GM12878 (cell line): ENCODE results near the gene BDH1. TPM values are rescaled to one million over a fixed set of nuclear protein-coding genes. Genes with fewer than 3 reads are reported as not detected.

Source experiments
- ATAC-seq: fragments of 200-7000 bp; cut with Tn5 transposase; 3 replicates; pipeline ENCODE4 v1.9.1; 2020; ENCODE audit warnings: mild to moderate bottlenecking, moderate library complexity
- BruUV-seq: library from RNA; stranded (reverse); fragments of 400-500 nt; replicated peaks from 2 replicates; lab custom pipeline; 2021; lab: Mats Ljungman, UMichigan
- CTCF ChIA-PET: fragments of 300-600 bp; sonication (Branson Sonifier 250); formaldehyde crosslinking; extraction: SDS; loops from one replicate; lab custom pipeline; 2021; ENCODE audit warnings: inconsistent platforms; lab: Yijun Ruan, JAX
- POLR2A ChIA-PET: fragments of 350-600 bp; formaldehyde crosslinking; extraction: SDS; loops from one replicate; lab custom pipeline; 2021; ENCODE audit warnings: inconsistent platforms; lab: Charles Lee
- RAD21 ChIA-PET: fragments of 300-600 bp; sonication (Branson Sonifier 250); formaldehyde crosslinking; loops from one replicate; lab custom pipeline; 2023; ENCODE audit warnings: antibody characterized with exemption; ENCODE audit not compliant: unreplicated experiment; lab: Charles Lee
- SMC1A ChIA-PET: fragments of 300-600 bp; sonication (Branson Sonifier 250); formaldehyde crosslinking; loops from one replicate; lab custom pipeline; 2023; ENCODE audit not compliant: unreplicated experiment, uncharacterized antibody; lab: Charles Lee
- DNase-seq: peaks from one replicate; pipeline ENCODE4 v3.0.0-alpha.2; 2011; ENCODE audit warnings: low read depth, low spot score
- FAIRE-seq: peaks from 3 replicates; lab custom pipeline; 2011; peaks lifted over from hg19 to GRCh38; lab: Jason Lieb, UNC
- H2AFZ ChIP-seq: 2 replicates; pipeline ENCODE4 v1.6.0; 2011; ENCODE audit warnings: low read depth, low read length, control low read depth; ENCODE audit not compliant: control insufficient read depth
- H3K27ac ChIP-seq: 2 replicates; pipeline ENCODE4 v1.5.1; 2011; ENCODE audit warnings: control low read depth; ENCODE audit not compliant: control insufficient read depth, insufficient read depth
- H3K27me3 ChIP-seq, 2 experiments: replicated peaks in 1 of 2; 2 replicates each; pipeline versions ENCODE4 v1.6.0 to v1.6.1; 2011; ENCODE audit warnings: low read length in 1 of 2; ENCODE audit not compliant: control insufficient read depth in 2 of 2, insufficient read depth in 2 of 2
- H3K36me3 ChIP-seq, 2 experiments: 2 replicates each; pipeline ENCODE4 v1.5.1; 2011; ENCODE audit warnings: low read length in 1 of 2; ENCODE audit not compliant: control insufficient read depth in 2 of 2, insufficient read depth in 2 of 2
- H3K4me1 ChIP-seq: 2 replicates; pipeline ENCODE4 v1.6.1; 2011; ENCODE audit warnings: mild to moderate bottlenecking, low read length, moderate library complexity, mixed read lengths; ENCODE audit not compliant: control insufficient read depth, insufficient read depth
- H3K4me2 ChIP-seq: 2 replicates; pipeline ENCODE4 v1.6.0; 2011; ENCODE audit warnings: control low read depth; ENCODE audit not compliant: control insufficient read depth, insufficient read depth
- H3K4me3 ChIP-seq: fragments of 200-600 bp; sonication (generic); 2 replicates; pipeline ENCODE4 v1.5.1; 2016
- H3K79me2 ChIP-seq: 2 replicates; pipeline ENCODE4 v1.6.0; 2011; ENCODE audit warnings: low read length; ENCODE audit not compliant: control insufficient read depth, insufficient read depth
- H3K9ac ChIP-seq: 2 replicates; pipeline ENCODE4 v1.8.0; 2011; ENCODE audit warnings: low read length, control low read depth, mixed read lengths; ENCODE audit not compliant: control insufficient read depth, insufficient read depth
- H3K9me3 ChIP-seq: replicated peaks from 3 replicates; pipeline ENCODE4 v1.5.1; 2011; ENCODE audit warnings: mild to moderate bottlenecking, low read length; ENCODE audit not compliant: control insufficient read depth, insufficient read depth
- H4K20me1 ChIP-seq: 2 replicates; pipeline ENCODE4 v1.6.0; 2011; ENCODE audit not compliant: control insufficient read depth, insufficient read depth
- CREB1 ChIP-seq: IDR thresholded peaks from 2 replicates; pipeline ENCODE4 v1.6.1; 2012; ENCODE audit warnings: low read depth, mild to moderate bottlenecking, inconsistent platforms
- EP300 ChIP-seq, 2 experiments: fragments of 150-350 bp in 1 of 2; IDR thresholded peaks; 2 replicates each; pipeline ENCODE4 v1.6.1; 2011 to 2012; ENCODE audit warnings: low read depth in 2 of 2, low read length in 2 of 2, borderline replicate concordance in 1 of 2, improper control_type of control experiment in 1 of 2, inconsistent platforms in 1 of 2; ENCODE audit not compliant: control insufficient read depth in 1 of 2
- FOS ChIP-seq: IDR thresholded peaks from 3 replicates; pipeline ENCODE4 v1.6.1; 2011; ENCODE audit warnings: borderline replicate concordance; ENCODE audit not compliant: insufficient read length; ENCODE audit errors: extremely low read depth
- GATAD2B ChIP-seq: fragments of 450-650 bp; conservative IDR thresholded peaks from 2 replicates; pipeline ENCODE4 v1.6.1; 2017; ENCODE audit warnings: low read depth, mild to moderate bottlenecking, moderate library complexity
- MXI1 ChIP-seq: fragments of 150-350 bp; IDR thresholded peaks from 2 replicates; pipeline ENCODE4 v1.6.1; 2011; ENCODE audit warnings: low read depth, mild to moderate bottlenecking, inconsistent platforms, low read length, improper control_type of control experiment
- NRF1 ChIP-seq: conservative IDR thresholded peaks from 2 replicates; pipeline ENCODE4 v1.6.1; 2011; ENCODE audit warnings: mild to moderate bottlenecking, low read depth, low read length, improper control_type of control experiment
- POLR2A ChIP-seq: IDR thresholded peaks from 2 replicates; pipeline ENCODE4 v1.6.1; 2011; ENCODE audit warnings: low read depth, mild to moderate bottlenecking, low read length
- RELA ChIP-seq: fragments of 450-650 bp; IDR thresholded peaks from 2 replicates; pipeline ENCODE4 v1.8.0; 2014; ENCODE audit warnings: borderline replicate concordance; ENCODE audit not compliant: partially characterized antibody
- YY1 ChIP-seq: IDR thresholded peaks from 2 replicates; pipeline ENCODE4 v1.6.1; 2011; ENCODE audit warnings: low read depth, mild to moderate bottlenecking, low read length
- ZSCAN29 ChIP-seq: fragments of 450-650 bp; IDR thresholded peaks from 2 replicates; pipeline ENCODE4 v1.6.1; 2017; ENCODE audit warnings: mild to moderate bottlenecking, moderate library complexity
- WGBS: methylation state at CpG from one replicate; pipeline ENCODE4 v1.1.6; 2016; ENCODE audit warnings: low lambda C conversion rate; ENCODE audit not compliant: insufficient replicate concordance, insufficient coverage; ENCODE audit errors: missing lambda C conversion rate; 5-methylcytosine and 5-hydroxymethylcytosine counted together
- in situ Hi-C: fragments of 300-500 bp; cut with MboI; formaldehyde crosslinking; loops from 9 replicates; pipeline ENCODE4 v1.14.3; 2018; ENCODE audit warnings: mixed read lengths
- intact Hi-C: fragments of 100-400 bp; cut with micrococcal nuclease; formaldehyde crosslinking; loops from one replicate; pipeline ENCODE4 v1.14.2; 2022; ENCODE audit not compliant: unreplicated experiment
- polyA plus RNA-seq, 11 experiments: library from polyadenylated mRNA; depleted of rRNA in 4 of 11; unstranded in 6 of 11; stranded (reverse) in 5 of 11; fragments of >200 nt; fragmentation: Nextera tagmentation in 4 of 11; fragmentation: Illumina TruSeq in 1 of 11; extraction: Ambion mirVana in 4 of 11; extraction: Trizol in 1 of 11; gene quantifications; 1 replicate in 1 of 11; 2 replicates in 10 of 11; pipeline versions ENCODE4 v1.2.1 to v1.2.3, GENCODE V29; 2011 to 2016; ENCODE audit warnings: inconsistent platforms in 2 of 11, missing spikeins in 2 of 11, low read depth in 1 of 11
- total RNA-seq, 4 experiments: library from RNA; depleted of rRNA in 3 of 4; stranded (reverse); fragments of >200 nt in 3 of 4; fragmentation: Illumina TruSeq in 1 of 4; extraction: Trizol in 1 of 4; gene quantifications; 2 replicates each; pipeline versions ENCODE4 v1.2.1 to v1.2.3, GENCODE V29; 2013 to 2021
- TF ChIP-seq, protein P1 (sequence below): fragments of 450-650 bp; IDR thresholded peaks from 2 replicates; pipeline ENCODE4 v1.6.1; 2016; ENCODE audit warnings: mild to moderate bottlenecking, moderate library complexity, borderline replicate concordance
- TF ChIP-seq, protein P2 (sequence below): fragments of 150-350 bp; IDR thresholded peaks from 2 replicates; pipeline ENCODE4 v1.6.1; 2014; ENCODE audit warnings: mild to moderate bottlenecking, low read depth, low read length
- TF ChIP-seq, protein P3 (sequence below): fragments of 450-650 bp; IDR thresholded peaks from 2 replicates; pipeline ENCODE4 v1.6.1; 2017; ENCODE audit warnings: borderline replicate concordance
- TF ChIP-seq, protein P4 (sequence below): IDR thresholded peaks from 2 replicates; pipeline ENCODE4 v1.6.1; 2011; ENCODE audit warnings: borderline replicate concordance, low read depth, mild to moderate bottlenecking, moderate library complexity, low read length; ENCODE audit not compliant: insufficient read depth, poor library complexity, severe bottlenecking

Gene BDH1
- total and polyA plus RNA-seq, 10 of the 15 experiments (the other 5 are each of a cell fraction or from before 2014, with no cell fraction given), result 11.3 to 84.5 (median 60.3) TPM

DNA sequence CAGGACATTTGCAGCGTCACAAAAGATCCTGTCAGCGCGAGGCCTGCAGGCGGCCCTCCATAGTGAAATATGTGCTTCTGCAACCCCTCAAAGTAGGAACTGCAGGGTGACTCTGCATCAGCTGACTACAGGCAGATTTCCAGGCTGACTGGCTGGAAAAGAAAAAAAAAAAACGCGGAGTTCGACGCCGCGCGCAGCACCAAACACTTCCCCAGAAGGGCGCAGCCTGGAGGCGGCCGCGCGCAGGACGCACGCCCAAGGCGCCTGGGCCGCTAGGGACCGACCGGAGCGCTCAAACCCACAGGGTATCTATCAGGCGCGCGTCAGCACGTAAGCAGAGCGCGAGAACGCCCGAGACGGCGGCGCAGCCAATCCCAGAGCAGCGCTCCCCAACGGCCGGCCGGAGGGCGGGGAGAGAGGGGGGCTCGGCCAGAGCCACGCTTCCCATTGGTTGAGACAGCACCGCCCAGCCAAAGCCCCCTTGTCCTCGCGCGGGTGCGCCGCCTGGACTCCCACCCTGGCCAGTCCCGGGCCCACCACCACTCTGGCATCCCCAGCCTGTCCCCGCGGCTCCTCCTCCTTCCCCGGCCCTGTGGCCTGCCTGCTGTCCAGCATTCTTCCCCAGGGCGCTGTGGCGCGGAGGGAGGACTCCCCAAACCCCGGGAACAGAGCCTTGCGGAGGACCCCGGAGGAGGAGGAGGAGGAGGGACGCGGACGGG is 1.0 kb downstream of the BDH1 start:
- 1% methylated on average over 60 of the region's 60 CpGs for WGBS
- Histone ChIP-seq H3K4me2 (peak overlapping the region; percentile 88), H2AFZ (peak overlapping the region; percentile 94), H3K9ac (peak overlapping the region; percentile 88), H3K4me3 (peak overlapping the region; percentile 92), H4K20me1 (no peaks in the 10 kb centered on the region), H3K36me3 (no peaks in the 10 kb centered on the region; a peak in 2 of 4 replicates), H3K27ac (peak overlapping the region; percentile 93), H3K79me2 (peaks cover 22% of the 10 kb centered on the region), H3K9me3 (no peaks in the 10 kb centered on the region), H3K27me3 (no peaks in the 10 kb centered on the region), H3K4me1 (no peaks in the 10 kb centered on the region; the same call in 1 of the 2 replicates)
- ATAC-seq, result peak; percentile 96
- ChIA-PET RAD21 (no interaction called here), SMC1A (interaction anchor here (0.7 kb wide), 1 partner anchor 400 kb away, joined by 3 read pairs; no protein-coding TSS in a partner anchor), CTCF (interaction anchor here (1.2 kb wide), 1 partner anchor 332 kb away, joined by 4 read pairs; no protein-coding TSS in a partner anchor), POLR2A (interaction anchor here (0.6 to 1.0 kb wide), 4 partner anchors 7 to 335 kb away, joined by 3 read pairs; no protein-coding TSS in a partner anchor)
- in situ Hi-C loops, result no loop called here
- FAIRE-seq, result no peak
- BruUV-seq, result no TSS peak
- intact Hi-C loops, result loop anchor here (1.0 kb wide), 1 partner anchor 180 kb away; no protein-coding TSS in a partner anchor
- peak; percentile 83 for DNase-seq
- TF ChIP-seq CREB1 (peak; percentile 94), RELA (peak; percentile 3), YY1 (peak; percentile 4; the same call in 1 of the 2 replicates), FOS (no peak), EP300 (IDR thresholded peaks at IDR 0.05; ENCODE audit: borderline replicate concordance in 1 of 2, control insufficient read depth in 1 of 2, low read depth in 2 of 2, low read length in 2 of 2) (no peak), NRF1 (peak; percentile 36; the same call in 1 of the 2 replicates), ZSCAN29 (no peak), GATAD2B (peak; percentile 89), MXI1 (peak; percentile 81), POLR2A (peak; percentile 83)
- TF ChIP-seq, protein P1, sequence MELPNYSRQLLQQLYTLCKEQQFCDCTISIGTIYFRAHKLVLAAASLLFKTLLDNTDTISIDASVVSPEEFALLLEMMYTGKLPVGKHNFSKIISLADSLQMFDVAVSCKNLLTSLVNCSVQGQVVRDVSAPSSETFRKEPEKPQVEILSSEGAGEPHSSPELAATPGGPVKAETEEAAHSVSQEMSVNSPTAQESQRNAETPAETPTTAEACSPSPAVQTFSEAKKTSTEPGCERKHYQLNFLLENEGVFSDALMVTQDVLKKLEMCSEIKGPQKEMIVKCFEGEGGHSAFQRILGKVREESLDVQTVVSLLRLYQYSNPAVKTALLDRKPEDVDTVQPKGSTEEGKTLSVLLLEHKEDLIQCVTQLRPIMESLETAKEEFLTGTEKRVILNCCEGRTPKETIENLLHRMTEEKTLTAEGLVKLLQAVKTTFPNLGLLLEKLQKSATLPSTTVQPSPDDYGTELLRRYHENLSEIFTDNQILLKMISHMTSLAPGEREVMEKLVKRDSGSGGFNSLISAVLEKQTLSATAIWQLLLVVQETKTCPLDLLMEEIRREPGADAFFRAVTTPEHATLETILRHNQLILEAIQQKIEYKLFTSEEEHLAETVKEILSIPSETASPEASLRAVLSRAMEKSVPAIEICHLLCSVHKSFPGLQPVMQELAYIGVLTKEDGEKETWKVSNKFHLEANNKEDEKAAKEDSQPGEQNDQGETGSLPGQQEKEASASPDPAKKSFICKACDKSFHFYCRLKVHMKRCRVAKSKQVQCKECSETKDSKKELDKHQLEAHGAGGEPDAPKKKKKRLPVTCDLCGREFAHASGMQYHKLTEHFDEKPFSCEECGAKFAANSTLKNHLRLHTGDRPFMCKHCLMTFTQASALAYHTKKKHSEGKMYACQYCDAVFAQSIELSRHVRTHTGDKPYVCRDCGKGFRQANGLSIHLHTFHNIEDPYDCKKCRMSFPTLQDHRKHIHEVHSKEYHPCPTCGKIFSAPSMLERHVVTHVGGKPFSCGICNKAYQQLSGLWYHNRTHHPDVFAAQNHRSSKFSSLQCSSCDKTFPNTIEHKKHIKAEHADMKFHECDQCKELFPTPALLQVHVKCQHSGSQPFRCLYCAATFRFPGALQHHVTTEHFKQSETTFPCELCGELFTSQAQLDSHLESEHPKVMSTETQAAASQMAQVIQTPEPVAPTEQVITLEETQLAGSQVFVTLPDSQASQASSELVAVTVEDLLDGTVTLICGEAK, result no peak
- TF ChIP-seq, protein P2, sequence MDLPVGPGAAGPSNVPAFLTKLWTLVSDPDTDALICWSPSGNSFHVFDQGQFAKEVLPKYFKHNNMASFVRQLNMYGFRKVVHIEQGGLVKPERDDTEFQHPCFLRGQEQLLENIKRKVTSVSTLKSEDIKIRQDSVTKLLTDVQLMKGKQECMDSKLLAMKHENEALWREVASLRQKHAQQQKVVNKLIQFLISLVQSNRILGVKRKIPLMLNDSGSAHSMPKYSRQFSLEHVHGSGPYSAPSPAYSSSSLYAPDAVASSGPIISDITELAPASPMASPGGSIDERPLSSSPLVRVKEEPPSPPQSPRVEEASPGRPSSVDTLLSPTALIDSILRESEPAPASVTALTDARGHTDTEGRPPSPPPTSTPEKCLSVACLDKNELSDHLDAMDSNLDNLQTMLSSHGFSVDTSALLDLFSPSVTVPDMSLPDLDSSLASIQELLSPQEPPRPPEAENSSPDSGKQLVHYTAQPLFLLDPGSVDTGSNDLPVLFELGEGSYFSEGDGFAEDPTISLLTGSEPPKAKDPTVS, result no peak
- TF ChIP-seq, protein P3, sequence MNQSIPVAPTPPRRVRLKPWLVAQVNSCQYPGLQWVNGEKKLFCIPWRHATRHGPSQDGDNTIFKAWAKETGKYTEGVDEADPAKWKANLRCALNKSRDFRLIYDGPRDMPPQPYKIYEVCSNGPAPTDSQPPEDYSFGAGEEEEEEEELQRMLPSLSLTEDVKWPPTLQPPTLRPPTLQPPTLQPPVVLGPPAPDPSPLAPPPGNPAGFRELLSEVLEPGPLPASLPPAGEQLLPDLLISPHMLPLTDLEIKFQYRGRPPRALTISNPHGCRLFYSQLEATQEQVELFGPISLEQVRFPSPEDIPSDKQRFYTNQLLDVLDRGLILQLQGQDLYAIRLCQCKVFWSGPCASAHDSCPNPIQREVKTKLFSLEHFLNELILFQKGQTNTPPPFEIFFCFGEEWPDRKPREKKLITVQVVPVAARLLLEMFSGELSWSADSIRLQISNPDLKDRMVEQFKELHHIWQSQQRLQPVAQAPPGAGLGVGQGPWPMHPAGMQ, result no peak
- TF ChIP-seq, protein P4, sequence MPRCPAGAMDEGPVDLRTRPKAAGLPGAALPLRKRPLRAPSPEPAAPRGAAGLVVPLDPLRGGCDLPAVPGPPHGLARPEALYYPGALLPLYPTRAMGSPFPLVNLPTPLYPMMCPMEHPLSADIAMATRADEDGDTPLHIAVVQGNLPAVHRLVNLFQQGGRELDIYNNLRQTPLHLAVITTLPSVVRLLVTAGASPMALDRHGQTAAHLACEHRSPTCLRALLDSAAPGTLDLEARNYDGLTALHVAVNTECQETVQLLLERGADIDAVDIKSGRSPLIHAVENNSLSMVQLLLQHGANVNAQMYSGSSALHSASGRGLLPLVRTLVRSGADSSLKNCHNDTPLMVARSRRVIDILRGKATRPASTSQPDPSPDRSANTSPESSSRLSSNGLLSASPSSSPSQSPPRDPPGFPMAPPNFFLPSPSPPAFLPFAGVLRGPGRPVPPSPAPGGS, result peak; percentile 41
